HEK293T (cell line): ENCODE data around the gene PCGF3.

Experiments used
- CTCF ChIA-PET: fragments of 350-600 bp; formaldehyde crosslinking; extraction: SDS; loops from one replicate; lab custom pipeline; 2021; ENCODE audit warnings: antibody characterized with exemption, inconsistent platforms; lab: Yijun Ruan, JAX
- POLR2A ChIA-PET: fragments of 350-600 bp; formaldehyde crosslinking; extraction: SDS; loops from one replicate; lab custom pipeline; 2020; ENCODE audit warnings: antibody characterized with exemption, inconsistent platforms; lab: Yijun Ruan, JAX
- DNase-seq: peaks from one replicate; pipeline ENCODE4 v3.0.0; 2012; ENCODE audit warnings: mixed read lengths; ENCODE audit errors: extremely low spot score
- ARNT ChIP-seq: fragments of 450-650 bp; IDR thresholded peaks from 2 replicates; pipeline ENCODE4 v1.6.1; 2017; ENCODE audit warnings: mild to moderate bottlenecking
- BHLHE40 ChIP-seq: fragments of 450-650 bp; IDR thresholded peaks from 2 replicates; pipeline ENCODE4 v1.6.1; 2016; ENCODE audit warnings: mild to moderate bottlenecking, moderate library complexity, borderline replicate concordance
- CTBP1 ChIP-seq: fragments of 450-650 bp; IDR thresholded peaks from 2 replicates; pipeline ENCODE4 v1.6.1; 2016; ENCODE audit warnings: borderline replicate concordance
- ELF4 ChIP-seq: fragments of 450-650 bp; IDR thresholded peaks from 2 replicates; pipeline ENCODE4 v1.6.1; 2017; ENCODE audit warnings: antibody characterized with exemption
- FOXA1 ChIP-seq: fragments of 450-650 bp; IDR thresholded peaks from 2 replicates; pipeline ENCODE4 v1.6.1; 2016; ENCODE audit warnings: mild to moderate bottlenecking
- FOXK2 ChIP-seq: fragments of 450-650 bp; IDR thresholded peaks from 2 replicates; pipeline ENCODE4 v1.6.1; 2016; ENCODE audit warnings: mild to moderate bottlenecking
- FOXM1 ChIP-seq: fragments of 450-650 bp; IDR thresholded peaks from 2 replicates; pipeline ENCODE4 v1.6.1; 2017; ENCODE audit warnings: mild to moderate bottlenecking, borderline replicate concordance
- HDGF ChIP-seq: fragments of 450-650 bp; IDR thresholded peaks from 2 replicates; pipeline ENCODE4 v1.6.1; 2017; ENCODE audit warnings: antibody characterized with exemption, borderline replicate concordance
- L3MBTL2 ChIP-seq: fragments of 450-650 bp; conservative IDR thresholded peaks from 2 replicates; pipeline ENCODE4 v1.6.1; 2016; ENCODE audit warnings: mild to moderate bottlenecking
- LEF1 ChIP-seq: fragments of 450-650 bp; IDR thresholded peaks from 2 replicates; pipeline ENCODE4 v1.6.1; 2017; ENCODE audit warnings: mild to moderate bottlenecking, borderline replicate concordance
- NFRKB ChIP-seq: fragments of 450-650 bp; IDR thresholded peaks from 2 replicates; pipeline ENCODE4 v1.6.1; 2016; ENCODE audit warnings: mild to moderate bottlenecking, moderate library complexity
- PKNOX1 ChIP-seq: fragments of 450-650 bp; IDR thresholded peaks from 2 replicates; pipeline ENCODE4 v1.6.1; 2016
- SP1 ChIP-seq: fragments of 450-650 bp; IDR thresholded peaks from 2 replicates; pipeline ENCODE4 v1.6.1; 2017
- SUZ12 ChIP-seq: fragments of 450-650 bp; IDR thresholded peaks from 2 replicates; pipeline ENCODE4 v1.6.1; 2016; ENCODE audit warnings: mild to moderate bottlenecking
- TARDBP ChIP-seq: fragments of 450-650 bp; IDR thresholded peaks from 2 replicates; pipeline ENCODE4 v1.6.1; 2016
- ZNF384 ChIP-seq: fragments of 450-650 bp; IDR thresholded peaks from 2 replicates; pipeline ENCODE4 v1.6.1; 2016

Gene PCGF3

DNA sequence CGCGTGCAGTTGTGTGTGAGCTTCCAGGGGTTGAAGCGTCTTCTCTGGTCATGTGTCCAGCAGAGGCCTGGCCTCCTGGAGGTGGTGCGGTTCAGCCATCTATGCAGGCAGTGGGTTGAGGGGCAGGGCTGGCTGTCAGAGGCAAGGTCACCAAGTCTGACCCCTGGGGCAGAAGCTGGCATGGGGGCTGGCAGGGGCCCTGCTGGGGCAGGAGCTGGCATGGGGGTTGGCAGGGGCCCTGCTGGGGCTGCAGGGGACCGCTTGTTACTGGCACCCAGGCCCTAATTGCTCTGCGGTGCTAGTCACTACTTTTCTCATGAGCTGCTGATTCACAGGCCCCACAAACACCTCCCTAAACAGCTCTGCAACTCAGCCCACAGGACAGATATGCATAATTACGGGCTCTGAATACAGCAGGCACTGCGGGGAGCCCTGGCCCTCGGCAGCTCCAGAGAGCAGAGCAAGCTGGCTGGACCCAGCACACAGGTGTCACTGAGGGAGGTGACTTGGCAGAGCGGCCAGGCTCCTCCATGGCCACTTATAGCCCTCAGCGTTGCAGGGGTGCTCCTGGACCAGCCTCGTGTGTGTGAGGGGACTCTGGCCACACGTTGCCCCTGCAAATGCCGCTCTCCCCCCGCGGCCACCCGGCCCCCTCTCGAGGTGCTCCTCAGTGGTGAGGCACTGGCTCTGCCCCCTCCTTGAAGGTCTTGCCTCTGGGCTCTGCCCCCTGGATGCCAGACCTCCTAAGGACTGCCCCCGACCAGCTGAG is 87.6 kb downstream of the PCGF3 start:
- ChIA-PET CTCF (no interaction called here), POLR2A (interaction anchor here (3.3 kb wide), 1 partner anchor 11 kb away, joined by 11 read pairs; no protein-coding TSS in a partner anchor)
- no peak for DNase-seq
- TF ChIP-seq ARNT (no peak), CTBP1 (no peak), ELF4 (no peak), SP1 (no peak), FOXM1 (no peak), FOXK2 (no peak), LEF1 (no peak), FOXA1 (no peak), ZNF384 (no peak), HDGF (no peak), SUZ12 (no peak), NFRKB (no peak)

DNA sequence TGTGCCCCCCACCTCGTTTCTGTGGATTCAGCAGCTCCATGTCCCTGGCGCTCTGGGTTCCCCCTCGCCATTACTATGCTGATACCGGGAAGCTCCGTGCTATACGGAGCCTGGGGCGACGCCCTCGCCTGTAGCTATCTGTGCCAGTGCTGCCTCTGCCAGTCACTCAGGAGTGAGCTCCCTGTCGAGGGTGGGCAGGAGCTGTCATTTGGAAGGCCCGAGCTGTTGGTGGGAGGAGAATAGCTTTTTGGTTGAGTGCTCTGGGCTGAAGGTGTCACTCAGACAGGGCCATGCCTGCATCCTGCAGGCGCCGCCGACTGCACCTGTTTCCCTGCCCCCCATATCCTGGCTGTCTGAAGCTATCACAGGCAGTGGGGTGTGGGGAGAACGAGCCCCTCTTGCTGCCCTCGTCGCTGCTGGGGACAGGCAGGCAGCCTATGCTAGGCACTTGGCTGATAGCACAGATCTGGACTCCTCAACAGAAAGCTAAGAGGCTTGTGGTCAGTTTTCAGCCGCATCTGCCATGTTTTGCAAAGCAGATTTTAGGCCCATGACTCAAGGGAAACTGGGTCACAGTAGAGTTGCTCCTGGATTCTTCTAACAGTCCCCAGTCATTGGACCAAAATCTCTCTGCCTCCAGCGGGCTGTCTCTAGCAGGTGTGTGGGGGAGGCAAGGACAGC is 88.4 kb downstream of the PCGF3 start:
- ChIA-PET CTCF (no interaction called here), POLR2A (interaction anchor here (3.3 kb wide), 1 partner anchor 12 kb away, joined by 11 read pairs; no protein-coding TSS in a partner anchor)
- TF ChIP-seq CTBP1 (no peak), BHLHE40 (no peak), ELF4 (no peak), L3MBTL2 (no peak)

GRCh38 chr4:794900-795725 is 89.5 kb downstream of the PCGF3 start:
- no peak for DNase-seq
- CTCF ChIA-PET = no interaction called here
- TF ChIP-seq L3MBTL2 (no peak), ARNT (no peak), TARDBP (no peak), FOXA1 (no peak), FOXM1 (no peak), HDGF (no peak), SP1 (no peak), LEF1 (no peak)
- POLR2A ChIA-PET = interaction anchor here (3.3 kb wide), 1 partner anchor 13 kb away, joined by 11 read pairs; no protein-coding TSS in a partner anchor

More for the DNA sequence above, 88.4 kb downstream of the PCGF3 start:
- no peak for DNase-seq

DNA sequence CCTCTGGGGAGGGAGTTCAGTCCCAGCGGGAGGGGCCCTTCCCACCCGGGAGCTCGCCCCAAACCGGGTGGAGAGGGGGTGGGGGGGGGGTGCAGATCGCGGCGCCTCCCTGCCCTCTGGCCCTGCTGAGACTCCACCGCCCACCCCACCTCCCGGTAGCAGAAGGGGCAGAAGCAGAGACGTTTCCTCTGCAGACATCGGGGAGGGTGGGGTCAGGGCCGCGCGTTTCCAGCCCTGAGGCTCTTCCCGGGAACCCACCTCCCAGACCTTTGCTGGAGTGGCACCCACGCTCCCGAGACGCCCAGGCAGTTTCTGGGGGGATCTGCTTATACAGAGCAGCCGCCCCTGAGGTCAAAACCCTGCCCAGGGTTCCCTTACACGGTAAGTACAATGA is 90.1 kb downstream of the PCGF3 start:
- TF ChIP-seq HDGF (no peak), SUZ12 (no peak), NFRKB (no peak), TARDBP (no peak), PKNOX1 (no peak), LEF1 (no peak), ELF4 (no peak), FOXM1 (no peak), ZNF384 (no peak), FOXK2 (no peak), ARNT (no peak), SP1 (no peak), CTBP1 (no peak), FOXA1 (no peak)
- POLR2A ChIA-PET = interaction anchor here (3.3 kb wide), 1 partner anchor 13 kb away, joined by 11 read pairs; no protein-coding TSS in a partner anchor
- DNase-seq = no peak
- CTCF ChIA-PET = no interaction called here

- no peak for DNase-seq
- ChIA-PET CTCF (no interaction called here), POLR2A (interaction anchor here (3.3 kb wide), 1 partner anchor 14 kb away, joined by 11 read pairs; no protein-coding TSS in a partner anchor)
- TF ChIP-seq LEF1 (no peak), BHLHE40 (no peak), CTBP1 (no peak), FOXK2 (no peak), HDGF (no peak), NFRKB (no peak), L3MBTL2 (no peak), TARDBP (no peak), PKNOX1 (no peak), ELF4 (no peak), SP1 (no peak), SUZ12 (no peak), FOXM1 (no peak), ARNT (no peak)
Observed at GRCh38 chr4:796206-796605, 90.6 kb downstream of the PCGF3 start.

DNA sequence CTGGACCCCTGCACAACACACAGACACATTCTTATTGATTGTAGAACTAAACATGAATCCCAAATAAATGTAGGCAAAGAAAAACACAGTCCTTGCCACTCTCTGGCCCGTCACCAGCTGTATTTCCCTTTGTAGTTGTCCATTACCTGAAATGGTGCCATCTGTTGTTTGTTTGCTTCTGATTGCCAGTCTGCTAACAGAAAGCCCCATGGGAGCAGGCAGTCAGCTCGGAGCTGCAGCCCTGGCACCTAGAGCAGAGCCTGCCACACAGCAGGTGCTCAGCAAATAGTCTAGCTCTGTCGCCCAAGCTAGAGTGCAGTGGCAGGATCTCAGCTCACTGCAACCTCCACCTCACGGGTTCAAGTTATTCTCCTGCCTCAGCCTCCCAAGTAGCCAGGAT is 91.4 kb downstream of the PCGF3 start:
- no peak for DNase-seq
- TF ChIP-seq TARDBP (no peak), FOXA1 (no peak), L3MBTL2 (no peak), FOXK2 (no peak), CTBP1 (no peak), BHLHE40 (no peak), HDGF (no peak)
- ChIA-PET POLR2A (no interaction called here), CTCF (no interaction called here)
